RWPE1 (cell line): ENCODE results near the gene C16orf86.

Source experiments
- CTCF ChIA-PET: fragments of 350-600 bp; sonication (Branson Sonifier 250); formaldehyde crosslinking; extraction: SDS; loops from one replicate; lab custom pipeline; 2021; lab: Yijun Ruan, JAX
- POLR2A ChIA-PET: fragments of 400-600 bp; formaldehyde crosslinking; extraction: SDS; loops from one replicate; lab custom pipeline; 2020; ENCODE audit warnings: antibody characterized with exemption; ENCODE audit not compliant: low non-redundant PET; lab: Yijun Ruan, JAX
- DNase-seq: peaks from one replicate; pipeline ENCODE4 v3.0.0; 2012; ENCODE audit warnings: low spot score
- H3K27ac ChIP-seq: fragments of 450-650 bp; 2 replicates; pipeline ENCODE4 v1.5.1; 2017
- CTCF ChIP-seq: fragments of 450-650 bp; conservative IDR thresholded peaks from 2 replicates; pipeline ENCODE4 v1.5.1; 2017; ENCODE audit warnings: low read depth, mild to moderate bottlenecking

C16orf86 gene

GRCh38 chr16:67697422-67698185 is 31.0 kb downstream of the C16orf86 start:
- no peak for DNase-seq
- POLR2A ChIA-PET, result no interaction called here
- TF ChIP-seq CTCF, result no peak
- no peak overlapping the region for H3K27ac ChIP-seq
- CTCF ChIA-PET, result no interaction called here

GRCh38 chr16:67699265-67699664 is 32.7 kb downstream of the C16orf86 start:
- CTCF ChIA-PET, result no interaction called here
- no peak for TF ChIP-seq CTCF
- DNase-seq, result no peak
- POLR2A ChIA-PET, result no interaction called here
- no peak overlapping the region for H3K27ac ChIP-seq

- CTCF ChIA-PET, result interaction anchor here (0.6 to 1.0 kb wide), 2 partner anchors 98 to 115 kb away, joined by 5 to 7 read pairs; no protein-coding TSS in a partner anchor
- no peak for DNase-seq
- no peak for TF ChIP-seq CTCF
- H3K27ac ChIP-seq, result no peak overlapping the region
- POLR2A ChIA-PET, result no interaction called here
These were observed 34.8 kb downstream of the C16orf86 start for GRCh38 chr16:67701420-67701819.

GRCh38 chr16:67702130-67702529 is 35.5 kb downstream of the C16orf86 start:
- CTCF ChIA-PET, result interaction anchor here (0.6 to 1.0 kb wide), 4 partner anchors 98 to 435 kb away, joined by 3 to 7 read pairs (median 5); no protein-coding TSS in a partner anchor
- no peak overlapping the region for H3K27ac ChIP-seq
- DNase-seq, result no peak
- POLR2A ChIA-PET, result no interaction called here
- no peak for TF ChIP-seq CTCF

GRCh38 chr16:67703626-67704025 is 37.0 kb downstream of the C16orf86 start:
- CTCF ChIA-PET, result no interaction called here
- no peak for TF ChIP-seq CTCF
- DNase-seq, result no peak
- H3K27ac ChIP-seq, result no peak overlapping the region
- POLR2A ChIA-PET, result no interaction called here

GRCh38 chr16:67704110-67704509 is 37.5 kb downstream of the C16orf86 start:
- CTCF ChIA-PET, result interaction anchor here (0.6 kb wide), 1 partner anchor 182 kb away, joined by 4 read pairs; no protein-coding TSS in a partner anchor
- no peak overlapping the region for H3K27ac ChIP-seq
- no peak for TF ChIP-seq CTCF
- POLR2A ChIA-PET, result no interaction called here
- DNase-seq, result no peak
